Fibroblast of skin of scalp (primary cell): ENCODE results near the gene SLC29A4.
"Not testable (repeated sequence)": the region's sequence is repeated elsewhere in the genome, so short reads cannot be mapped to it uniquely, and the experiment has no call there.

Experiments used
- DNase-seq: peaks from one replicate; pipeline ENCODE4 v3.0.0-alpha.2; 2013

SLC29A4 gene

GRCh38 chr7:5274985-5275431 is 7.7 kb upstream of the SLC29A4 start:
- not testable (repeated sequence) for DNase-seq

- DNase-seq = not testable (repeated sequence)
Measured at GRCh38 chr7:5275510-5275909, 7.2 kb upstream of the SLC29A4 start.

- not testable (repeated sequence) for DNase-seq
Measured at GRCh38 chr7:5276123-5276522, 6.6 kb upstream of the SLC29A4 start.

- no peak for DNase-seq
Measured at GRCh38 chr7:5276611-5277010, 6.1 kb upstream of the SLC29A4 start.

GRCh38 chr7:5278766-5279165 is 4.0 kb upstream of the SLC29A4 start:
- DNase-seq = peak; percentile 60

- no peak for DNase-seq
Measured at GRCh38 chr7:5279734-5280133, 3.0 kb upstream of the SLC29A4 start.

GRCh38 chr7:5281598-5282500 is 894 bp upstream of the SLC29A4 start:
- not testable (repeated sequence) for DNase-seq

- no peak for DNase-seq
Measured at GRCh38 chr7:5283421-5284303, 919 bp downstream of the SLC29A4 start.

GRCh38 chr7:5284304-5285281 is 1.9 kb downstream of the SLC29A4 start:
- peak; percentile 20 for DNase-seq

- DNase-seq = no peak
Measured at GRCh38 chr7:5286933-5287332, 4.2 kb downstream of the SLC29A4 start.

- not testable (repeated sequence) for DNase-seq
Measured at GRCh38 chr7:5287373-5287772, 4.6 kb downstream of the SLC29A4 start.

- no peak for DNase-seq
Measured at GRCh38 chr7:5287802-5288201, 5.1 kb downstream of the SLC29A4 start.

- DNase-seq = not testable (repeated sequence)
Measured at GRCh38 chr7:5288560-5288959, 5.8 kb downstream of the SLC29A4 start.

- DNase-seq = no peak
Measured at GRCh38 chr7:5289355-5289754, 6.6 kb downstream of the SLC29A4 start.

- DNase-seq = no peak
Measured at GRCh38 chr7:5291301-5291700, 8.6 kb downstream of the SLC29A4 start.

- not testable (repeated sequence) for DNase-seq
Measured at GRCh38 chr7:5291711-5292335, 9.1 kb downstream of the SLC29A4 start.

- DNase-seq = no peak
Measured at GRCh38 chr7:5294169-5294987, 11.6 kb downstream of the SLC29A4 start.

- no peak for DNase-seq
Measured at GRCh38 chr7:5295039-5296014, 12.6 kb downstream of the SLC29A4 start.

GRCh38 chr7:5296015-5296610 is 13.4 kb downstream of the SLC29A4 start:
- DNase-seq = no peak
